Measurements from ENCODE around the gene DGKI.

- TF ChIP-seq CTCF (conservative IDR thresholded peaks at IDR 0.05; ENCODE audit: low read depth in 2 of 2) (no peak), EZH2 (IDR thresholded peaks at IDR 0.05; ENCODE audit: low read depth, unreplicated experiment) (no peak), POLR2AphosphoS5 (IDR thresholded peaks at IDR 0.05; ENCODE audit: low read depth) (no peak), STAT1 (IDR thresholded peaks at IDR 0.05; ENCODE audit: unreplicated experiment) (no peak), ZNF331 (CRISPR knock-in tag; IDR thresholded peaks at IDR 0.05; ENCODE audit: low read depth) (no peak), CREB1 (CRISPR knock-in tag; IDR thresholded peaks at IDR 0.05; ENCODE audit: low read depth) (no peak), REST (IDR thresholded peaks at IDR 0.05; ENCODE audit: unreplicated experiment) (no peak), ETS1 (IDR thresholded peaks at IDR 0.05) (no peak)
Observed at GRCh38 chr7:137590071-137590755, 256.6 kb downstream of the DGKI start.

Data from GM23338 (cell line).